B cell (primary cell): Measurements from ENCODE around the gene NEK3. TPM values are rescaled to one million over a fixed set of nuclear protein-coding genes. Genes with fewer than 3 reads are reported as not detected.
"Not testable (repeated sequence)": the region's sequence is repeated elsewhere in the genome, so short reads cannot be mapped to it uniquely, and the experiment has no call there.

Source experiments
- ATAC-seq: fragments of 200-7000 bp; cut with Tn5 transposase; one replicate; pipeline ENCODE4 v1.10.0; 2021; ENCODE audit warnings: low read depth, mild to moderate bottlenecking, moderate number of reproducible peaks, moderate library complexity
- CTCF ChIA-PET: fragments of 350-600 bp; sonication (Branson Sonifier 250); formaldehyde crosslinking; loops from one replicate; lab custom pipeline; 2021; ENCODE audit warnings: antibody characterized with exemption, inconsistent platforms; lab: Charles Lee
- POLR2A ChIA-PET: fragments of 350-600 bp; sonication (Branson Sonifier 250); formaldehyde crosslinking; loops from one replicate; lab custom pipeline; 2021; ENCODE audit warnings: antibody characterized with exemption; lab: Charles Lee
- DNase-seq: peaks from one replicate; pipeline ENCODE4 v3.0.0; 2013
- H2AFZ ChIP-seq: 2 replicates; pipeline ENCODE4 v1.6.1; 2012; ENCODE audit warnings: mild to moderate bottlenecking, low read depth, low read length; ENCODE audit not compliant: insufficient read depth, poor library complexity, severe bottlenecking
- H3K27ac ChIP-seq, 2 donors: 1 replicate in 1 of 2; 2 replicates in 1 of 2; pipeline ENCODE4 v1.5.1; 2012 to 2013; ENCODE audit warnings: low read length in 2 of 2, mild to moderate bottlenecking in 2 of 2, moderate library complexity in 1 of 2
- H3K27me3 ChIP-seq, 4 experiments: fragments of 200-600 bp in 1 of 4; sonication (generic) in 1 of 4; replicated peaks in 1 of 4; 1 replicate in 2 of 4; 2 replicates in 2 of 4; pipeline versions ENCODE4 v1.6.1 to v1.7.0; 2013 to 2016; ENCODE audit warnings: low read length in 3 of 4, mild to moderate bottlenecking in 2 of 4, mixed read lengths in 1 of 4, moderate library complexity in 1 of 4; ENCODE audit not compliant: insufficient read depth in 4 of 4, control insufficient read depth in 3 of 4; ENCODE audit errors: control extremely low read depth in 1 of 4
- H3K36me3 ChIP-seq, 2 experiments: replicated peaks in 1 of 2; 1 replicate in 1 of 2; 2 replicates in 1 of 2; pipeline versions ENCODE4 v1.6.1 to v1.7.1; 2013; ENCODE audit warnings: low read length in 1 of 2; ENCODE audit not compliant: insufficient read depth in 2 of 2, control insufficient read depth in 1 of 2; ENCODE audit errors: control extremely low read depth in 1 of 2, extremely low read depth in 1 of 2
- H3K4me1 ChIP-seq, 2 donors: fragments of 200-600 bp in 1 of 2; sonication (generic) in 1 of 2; 1 replicate in 1 of 2; 2 replicates in 1 of 2; pipeline versions ENCODE4 v1.5.1 to v1.6.1; 2013 to 2017; ENCODE audit warnings: low read length in 2 of 2; ENCODE audit not compliant: control insufficient read depth in 2 of 2, insufficient read depth in 2 of 2
- H3K4me2 ChIP-seq: replicated peaks from 2 replicates; pipeline ENCODE3; 2012; ENCODE audit warnings: mild to moderate bottlenecking, low read depth, low read length; ENCODE audit not compliant: poor library complexity, severe bottlenecking
- H3K4me3 ChIP-seq, 5 experiments: fragments of 200-600 bp in 1 of 5; sonication (generic) in 1 of 5; 1 replicate in 3 of 5; 2 replicates in 2 of 5; pipeline versions ENCODE4 v1.5.1 to v1.7.0; 2011 to 2016; ENCODE audit warnings: low read length in 4 of 5, mild to moderate bottlenecking in 4 of 5, low read depth in 2 of 5, control low read depth in 1 of 5, moderate library complexity in 1 of 5; ENCODE audit not compliant: insufficient read depth in 1 of 5; ENCODE audit errors: control extremely low read depth in 1 of 5, extremely low read depth in 1 of 5
- H3K79me2 ChIP-seq: fragments of 200-600 bp; sonication (generic); one replicate; pipeline ENCODE4 v1.6.0; 2016; ENCODE audit warnings: low read length; ENCODE audit not compliant: control insufficient read depth, insufficient read depth
- H3K9ac ChIP-seq: fragments of 200-600 bp; sonication (generic); 2 replicates; pipeline ENCODE4 v1.6.1; 2017; ENCODE audit warnings: mild to moderate bottlenecking, low read length, moderate library complexity
- H3K9me3 ChIP-seq, 3 donors: one replicate each; pipeline versions ENCODE4 v1.6.1 to v1.7.1; 2013; ENCODE audit warnings: low read length in 2 of 3; ENCODE audit not compliant: control insufficient read depth in 2 of 3, insufficient read depth in 1 of 3; ENCODE audit errors: control extremely low read depth in 1 of 3
- H4K20me1 ChIP-seq: 2 replicates; pipeline ENCODE4 v1.6.0; 2012; ENCODE audit warnings: mild to moderate bottlenecking, low read length; ENCODE audit not compliant: insufficient read depth, control insufficient read depth, poor library complexity, severe bottlenecking
- H3K27ac Mint-ChIP-seq: one replicate; pipeline ENCODE4 v1.8.0; 2021; ENCODE audit warnings: mixed read lengths
- H3K27me3 Mint-ChIP-seq: one replicate; pipeline ENCODE4 v1.8.0; 2021; ENCODE audit warnings: mixed read lengths
- H3K4me1 Mint-ChIP-seq: one replicate; pipeline ENCODE4 v1.8.0; 2021; ENCODE audit warnings: mixed read lengths
- H3K4me3 Mint-ChIP-seq: one replicate; pipeline ENCODE4 v1.8.0; 2021; ENCODE audit warnings: mixed read lengths
- H3K9me3 Mint-ChIP-seq: one replicate; pipeline ENCODE4 v1.8.0; 2022; ENCODE audit warnings: mixed read lengths; ENCODE audit not compliant: insufficient read depth
- CTCF ChIP-seq: fragments of 200-600 bp; IDR thresholded peaks from one replicate; pipeline ENCODE4 v1.8.0; 2022; ENCODE audit warnings: antibody characterized with exemption, mild to moderate bottlenecking
- EZH2 ChIP-seq: IDR thresholded peaks from 2 replicates; pipeline ENCODE4 v1.6.1; 2012; ENCODE audit warnings: borderline replicate concordance, low read depth, mild to moderate bottlenecking, moderate library complexity, low read length; ENCODE audit not compliant: insufficient read depth, poor library complexity, severe bottlenecking
- WGBS: methylation state at CpG from one replicate; pipeline ENCODE4 v1.1.5; 2013; ENCODE audit warnings: missing lambda C conversion rate; ENCODE audit not compliant: insufficient coverage; 5-methylcytosine and 5-hydroxymethylcytosine counted together
- intact Hi-C: fragments of 100-400 bp; cut with micrococcal nuclease; formaldehyde crosslinking; loops from one replicate; pipeline ENCODE4 v1.10.0; 2022
- polyA plus RNA-seq: library from polyadenylated mRNA; depleted of rRNA; stranded (reverse); fragments of >200 nt; gene quantifications from 2 replicates; pipeline ENCODE4 v1.2.3, GENCODE V29; 2012
- total RNA-seq, 2 donors: library from RNA; stranded (reverse); fragments of 120-200 nt in 1 of 2; gene quantifications; 1 replicate in 1 of 2; 2 replicates in 1 of 2; pipeline versions ENCODE4 v1.2.3 to v1.2.4, GENCODE V29; 2013 to 2022

NEK3 gene
- total and polyA plus RNA-seq, 2 donors (not counting 1 experiment from before 2014, with no cell fraction given) = 6.0 to 12.6 TPM

- CTCF ChIA-PET = interaction anchor here (1.0 kb wide), 1 partner anchor 165 kb away, joined by 4 read pairs; no protein-coding TSS in a partner anchor
- H3K9me3 Mint-ChIP-seq = no peaks in the 10 kb centered on the region
These were observed 6.0 kb upstream of the NEK3 start for GRCh38 chr13:52165411-52165810.

GRCh38 chr13:52164989-52165388, 5.6 kb upstream of the NEK3 start:
- ChIA-PET CTCF (interaction anchor here (1.0 kb wide), 1 partner anchor 165 kb away, joined by 4 read pairs; no protein-coding TSS in a partner anchor), POLR2A (no interaction called here)
- Histone ChIP-seq H3K9me3 (no peaks in the 10 kb centered on the region), H3K27me3 (no peaks in the 10 kb centered on the region), H3K4me3 (no peak overlapping the region), H3K4me2 (no peak overlapping the region), H4K20me1 (no peaks in the 10 kb centered on the region), H3K9ac (no peak overlapping the region), H2AFZ (no peak overlapping the region), H3K27ac (no peak overlapping the region), H3K4me1 (peaks cover 1 to 2% of the 10 kb centered on the region in 2 donors), H3K79me2 (no peaks in the 10 kb centered on the region), H3K36me3 (peaks cover 2 to 11% of the 10 kb centered on the region in 2 experiments)
- Mint-ChIP-seq H3K4me3 (no peak overlapping the region), H3K4me1 (peaks cover under 1% of the 10 kb centered on the region), H3K27ac (no peak overlapping the region), H3K9me3 (no peaks in the 10 kb centered on the region), H3K27me3 (no peaks in the 10 kb centered on the region)
- ATAC-seq (no peak), DNase-seq (no peak)
- no peak for TF ChIP-seq CTCF
- no peak for TF ChIP-seq EZH2
- intact Hi-C loops = no loop called here

More at GRCh38 chr13:52165411-52165810, 6.0 kb upstream of the NEK3 start:
- H3K27me3 Mint-ChIP-seq = no peaks in the 10 kb centered on the region
- H3K4me2 ChIP-seq = no peak overlapping the region
- no peak overlapping the region for H2AFZ ChIP-seq
- no peak overlapping the region for H3K4me3 ChIP-seq
- no peaks in the 10 kb centered on the region for H3K4me1 ChIP-seq
- TF ChIP-seq CTCF (no peak), EZH2 (no peak)
- no peak overlapping the region for H3K4me3 Mint-ChIP-seq
- peaks cover 2 to 13% of the 10 kb centered on the region in 2 experiments for H3K36me3 ChIP-seq
- H3K9me3 ChIP-seq = no peaks in the 10 kb centered on the region
- no peak for ATAC-seq
- WGBS = 63% methylated on average over 1 of the region's 2 CpGs
- no peak overlapping the region for H3K27ac Mint-ChIP-seq
- no peaks in the 10 kb centered on the region for H3K79me2 ChIP-seq
- POLR2A ChIA-PET = no interaction called here
- no peak for DNase-seq
- H3K27me3 ChIP-seq = no peaks in the 10 kb centered on the region
- no peaks in the 10 kb centered on the region for H3K4me1 Mint-ChIP-seq
- intact Hi-C loops = no loop called here
- no peaks in the 10 kb centered on the region for H4K20me1 ChIP-seq
- no peak overlapping the region for H3K27ac ChIP-seq
- no peak overlapping the region for H3K9ac ChIP-seq

- H3K79me2 ChIP-seq, H3K4me3 ChIP-seq, POLR2A ChIA-PET, ATAC-seq, H3K27me3 ChIP-seq, H4K20me1 ChIP-seq, CTCF ChIA-PET, H3K27ac ChIP-seq, DNase-seq, H3K4me1 ChIP-seq, H3K4me1 Mint-ChIP-seq, H3K9ac ChIP-seq, H3K36me3 ChIP-seq, H3K9me3 Mint-ChIP-seq, H3K27me3 Mint-ChIP-seq, H3K4me2 ChIP-seq, intact Hi-C loops, H3K4me3 Mint-ChIP-seq, H3K9me3 ChIP-seq, H3K27ac Mint-ChIP-seq, H2AFZ ChIP-seq: not testable (repeated sequence)
- WGBS = 83% methylated on average over 1 of the region's 3 CpGs
These were observed 4.5 kb upstream of the NEK3 start for GRCh38 chr13:52163878-52164277.
